HCT116 (cell line): ENCODE results near the gene FGF14. TPM values are rescaled to one million over a fixed set of nuclear protein-coding genes. Genes with fewer than 3 reads are reported as not detected.

ENCODE experiments used
- ATAC-seq: fragments of 200-7000 bp; cut with Tn5 transposase; 2 replicates; pipeline ENCODE4 v1.9.1; 2020; ENCODE audit warnings: mild to moderate bottlenecking, moderate library complexity
- BruUV-seq: library from RNA; stranded (reverse); fragments of 400-500 nt; replicated peaks from 2 replicates; lab custom pipeline; 2021; lab: Mats Ljungman, UMichigan
- CTCF ChIA-PET: fragments of 300-600 bp; sonication (Branson Sonifier 250); formaldehyde crosslinking; loops from one replicate; lab custom pipeline; 2021; ENCODE audit warnings: antibody characterized with exemption; lab: Charles Lee
- POLR2A ChIA-PET: fragments of 300-600, 350-600 bp; sonication (Branson Sonifier 250); formaldehyde crosslinking; loops from one replicate; lab custom pipeline; 2021; ENCODE audit warnings: antibody characterized with exemption; lab: Charles Lee
- RAD21 ChIA-PET, 2 experiments: fragments of 300-600 bp; sonication (Branson Sonifier 250); formaldehyde crosslinking; loops; one replicate each; lab custom pipeline; 2023; ENCODE audit warnings: low total read pairs in 2 of 2; ENCODE audit not compliant: uncharacterized antibody in 2 of 2, unreplicated experiment in 2 of 2, low non-redundant PET in 1 of 2; lab: Charles Lee
- DNase-seq: peaks from one replicate; pipeline ENCODE4 v3.0.0-alpha.2; 2010; ENCODE audit warnings: low read depth, low spot score
- H2AFZ ChIP-seq: fragments of 200-600 bp; shearing (Covaris generic), sonication (generic); 2 replicates; pipeline ENCODE4 v1.6.1; 2017; ENCODE audit warnings: low read depth, mixed run types, mixed read lengths, antibody characterized with exemption, low read length; ENCODE audit not compliant: poor library complexity, severe bottlenecking
- H3K27ac ChIP-seq: 2 replicates; pipeline ENCODE4 v1.5.1; 2012; ENCODE audit warnings: low read depth, low read length
- H3K27me3 ChIP-seq: fragments of 200-600 bp; sonication (generic); 2 replicates; pipeline ENCODE4 v1.6.1; 2016; ENCODE audit warnings: mixed run types, low read length, mixed read lengths; ENCODE audit not compliant: insufficient read depth
- H3K36me3 ChIP-seq, 2 experiments: fragments of 200-500 bp in 1 of 2; fragments of 200-600 bp in 1 of 2; sonication (Bioruptor generic) in 1 of 2; sonication (generic) in 1 of 2; 2 replicates each; pipeline versions ENCODE4 v1.5.1 to v1.6.1; 2014 to 2016; ENCODE audit warnings: low read length in 2 of 2, inconsistent platforms in 1 of 2, mixed read lengths in 1 of 2, mixed run types in 1 of 2; ENCODE audit not compliant: insufficient read depth in 2 of 2, control insufficient read depth in 1 of 2
- H3K4me1 ChIP-seq, 2 experiments: fragments of 200-600 bp in 1 of 2; sonication (generic) in 1 of 2; 2 replicates each; pipeline versions ENCODE4 v1.5.1 to v1.6.1; 2012 to 2017; ENCODE audit warnings: low read length in 2 of 2, inconsistent platforms in 1 of 2, mild to moderate bottlenecking in 1 of 2, mixed read lengths in 1 of 2, mixed run types in 1 of 2, moderate library complexity in 1 of 2; ENCODE audit not compliant: insufficient read depth in 2 of 2, control insufficient read depth in 1 of 2
- H3K4me2 ChIP-seq: fragments of 200-600 bp; sonication (generic); 2 replicates; pipeline ENCODE4 v1.6.1; 2017; ENCODE audit warnings: mixed run types, low read length, mixed read lengths
- H3K4me3 ChIP-seq, 2 experiments: fragments of 200-600 bp in 1 of 2; sonication (generic) in 1 of 2; replicated peaks in 1 of 2; 2 replicates each; pipeline ENCODE4 v1.5.1; 2011 to 2016; ENCODE audit warnings: low read length in 2 of 2, control low read depth in 1 of 2, low read depth in 1 of 2, mild to moderate bottlenecking in 1 of 2, mixed read lengths in 1 of 2, mixed run types in 1 of 2
- H3K79me2 ChIP-seq: fragments of 200-600 bp; sonication (generic); 2 replicates; pipeline ENCODE4 v1.6.1; 2017; ENCODE audit warnings: mild to moderate bottlenecking, mixed run types, low read length, moderate library complexity, mixed read lengths; ENCODE audit not compliant: insufficient read depth
- H3K9ac ChIP-seq: fragments of 200-600 bp; sonication (generic); 2 replicates; pipeline ENCODE4 v1.6.1; 2016; ENCODE audit warnings: low read length, mixed read lengths
- H3K9me2 ChIP-seq: fragments of 200-600 bp; sonication (generic), shearing (Covaris generic); 2 replicates; pipeline ENCODE4 v1.6.1; 2017; ENCODE audit warnings: mixed run types, mild to moderate bottlenecking, moderate library complexity; ENCODE audit not compliant: insufficient read depth
- H3K9me3 ChIP-seq, 2 experiments: fragments of 200-500 bp in 1 of 2; fragments of 200-600 bp in 1 of 2; sonication (Bioruptor generic) in 1 of 2; sonication (generic) in 1 of 2; 2 replicates each; pipeline ENCODE4 v1.6.1; 2014 to 2017; ENCODE audit warnings: low read length in 2 of 2, mixed read lengths in 2 of 2, inconsistent platforms in 1 of 2, low read depth in 1 of 2, mild to moderate bottlenecking in 1 of 2, mixed run types in 1 of 2, moderate library complexity in 1 of 2; ENCODE audit not compliant: control insufficient read depth in 1 of 2, insufficient read depth in 1 of 2
- H4K20me1 ChIP-seq: fragments of 200-600 bp; sonication (generic), shearing (Covaris generic); 2 replicates; pipeline ENCODE4 v1.6.1; 2017; ENCODE audit warnings: mixed run types, mild to moderate bottlenecking, moderate library complexity; ENCODE audit not compliant: insufficient read depth
- CEBPB ChIP-seq: IDR thresholded peaks from 2 replicates; pipeline ENCODE4 v1.6.1; 2012; ENCODE audit warnings: low read depth
- CTCF ChIP-seq, 3 experiments: fragments of 200-600 bp in 1 of 3; sonication (generic) in 1 of 3; IDR thresholded peaks in 2 of 3; conservative IDR thresholded peaks in 1 of 3; 2 replicates each; pipeline ENCODE4 v1.5.1; 2012 to 2017; ENCODE audit warnings: low read depth in 2 of 3, low read length in 2 of 3, antibody characterized with exemption in 1 of 3, borderline replicate concordance in 1 of 3, control low read depth in 1 of 3, mild to moderate bottlenecking in 1 of 3, mixed read lengths in 1 of 3, mixed run types in 1 of 3, moderate library complexity in 1 of 3; ENCODE audit not compliant: insufficient read depth in 1 of 3
- ELF1 ChIP-seq: IDR thresholded peaks from 2 replicates; pipeline ENCODE4 v1.6.1; 2012; ENCODE audit warnings: low read depth, borderline replicate concordance
- EZH2 ChIP-seq: fragments of 200-600 bp; sonication (generic); IDR thresholded peaks from 2 replicates; pipeline ENCODE4 v1.6.1; 2017; ENCODE audit warnings: antibody characterized with exemption, mixed run types
- EZH2phosphoT487 ChIP-seq: fragments of 200-600 bp; IDR thresholded peaks from 2 replicates; pipeline ENCODE4 v1.6.1; 2018; ENCODE audit warnings: antibody characterized with exemption, borderline replicate concordance
- FOSL1 ChIP-seq: IDR thresholded peaks from 2 replicates; pipeline ENCODE4 v1.6.1; 2012; ENCODE audit warnings: low read depth
- JUND ChIP-seq: IDR thresholded peaks from 2 replicates; pipeline ENCODE4 v1.6.1; 2012
- MAX ChIP-seq: IDR thresholded peaks from 2 replicates; pipeline ENCODE4 v1.6.1; 2012
- POLR2A ChIP-seq: IDR thresholded peaks from 2 replicates; pipeline ENCODE4 v1.7.0; 2011; ENCODE audit warnings: borderline replicate concordance; ENCODE audit not compliant: insufficient read depth, insufficient read length; ENCODE audit errors: extremely low read depth
- POLR2AphosphoS5 ChIP-seq: IDR thresholded peaks from 2 replicates; pipeline ENCODE4 v1.6.1; 2011; ENCODE audit warnings: mild to moderate bottlenecking, low read depth, low read length, moderate library complexity
- RAD21 ChIP-seq: IDR thresholded peaks from 2 replicates; pipeline ENCODE4 v1.6.1; 2012; ENCODE audit warnings: low read depth, mild to moderate bottlenecking
- REST ChIP-seq: IDR thresholded peaks from 2 replicates; pipeline ENCODE4 v1.6.1; 2012; ENCODE audit warnings: low read depth
- SIN3A ChIP-seq: IDR thresholded peaks from 2 replicates; pipeline ENCODE4 v1.6.1; 2012; ENCODE audit warnings: low read depth
- SP1 ChIP-seq: IDR thresholded peaks from 2 replicates; pipeline ENCODE4 v1.6.1; 2012; ENCODE audit warnings: low read depth
- SRF ChIP-seq: IDR thresholded peaks from 2 replicates; pipeline ENCODE4 v1.6.1; 2012; ENCODE audit warnings: low read depth
- TCF7L2 ChIP-seq: IDR thresholded peaks from 2 replicates; pipeline ENCODE4 v1.7.0; 2011; ENCODE audit warnings: borderline replicate concordance, inconsistent platforms; ENCODE audit not compliant: insufficient read depth, insufficient read length; ENCODE audit errors: extremely low read depth
- YY1 ChIP-seq: IDR thresholded peaks from 2 replicates; pipeline ENCODE4 v1.6.1; 2011; ENCODE audit warnings: low read length, low read depth, moderate library complexity, mild to moderate bottlenecking; ENCODE audit not compliant: insufficient replicate concordance; ENCODE audit errors: extremely low read depth
- ZBTB33 ChIP-seq: IDR thresholded peaks from 2 replicates; pipeline ENCODE4 v1.6.1; 2011; ENCODE audit warnings: mild to moderate bottlenecking, low read length, moderate library complexity; ENCODE audit not compliant: insufficient replicate concordance; ENCODE audit errors: extremely low read depth
- ZNF274 ChIP-seq: fragments of 200-500 bp; sonication (Bioruptor generic); IDR thresholded peaks from 2 replicates; pipeline ENCODE4 v1.6.1; 2014; ENCODE audit warnings: mild to moderate bottlenecking, low read depth, low read length, inconsistent platforms
- intact Hi-C: fragments of 100-400 bp; cut with micrococcal nuclease; formaldehyde crosslinking; loops from 2 replicates; pipeline ENCODE4 v1.10.0; 2022
- total RNA-seq: library from RNA; stranded (reverse); gene quantifications from one replicate; pipeline ENCODE4 v1.2.1, GENCODE V29; 2021; ENCODE audit not compliant: unreplicated experiment

Gene FGF14
- total RNA-seq, 1 experiment from 2014 or later: not detected

GRCh38 chr13:101892296-101892695 is 509.6 kb downstream of the FGF14 start:
- CTCF ChIA-PET: no interaction called here
- no peaks in the 10 kb centered on the region for H3K9me2 ChIP-seq
- no TSS peak for BruUV-seq

More at GRCh38 chr13:101892296-101892695, 509.6 kb downstream of the FGF14 start:
- Histone ChIP-seq H3K79me2 (no peaks in the 10 kb centered on the region), H3K9ac (no peak overlapping the region), H3K27me3 (no peaks in the 10 kb centered on the region), H3K4me2 (no peak overlapping the region), H4K20me1 (no peaks in the 10 kb centered on the region), H3K9me3 (peaks cover 0 to 32% of the 10 kb centered on the region in 2 experiments; a peak in 3 of 4 replicates), H3K4me1 (no peaks in the 10 kb centered on the region), H3K4me3 (no peak overlapping the region), H3K27ac (no peak overlapping the region), H3K36me3 (no peaks in the 10 kb centered on the region), H2AFZ (no peak overlapping the region)
- TF ChIP-seq EZH2: no peak
- TF ChIP-seq MAX: no peak
- no peak for TF ChIP-seq ELF1
- TF ChIP-seq YY1: no peak
- no peak for TF ChIP-seq POLR2A
- TF ChIP-seq FOSL1: no peak
- no peak for TF ChIP-seq JUND
- no peak for TF ChIP-seq SRF
- TF ChIP-seq CEBPB: no peak
- no peak for TF ChIP-seq EZH2phosphoT487
- no peak for TF ChIP-seq SIN3A
- TF ChIP-seq RAD21: no peak
- no peak for TF ChIP-seq SP1
- no peak for TF ChIP-seq CTCF (IDR thresholded peaks at IDR 0.05 in 2 of 3, conservative IDR thresholded peaks at IDR 0.05 in 1 of 3; ENCODE audit: borderline replicate concordance in 1 of 3, insufficient read depth in 1 of 3, low read depth in 2 of 3, low read length in 2 of 3)
- no peak for TF ChIP-seq POLR2AphosphoS5
- no peak for TF ChIP-seq TCF7L2
- TF ChIP-seq REST: no peak
- no peak for TF ChIP-seq ZBTB33
- no peak for TF ChIP-seq ZNF274
- no peak for DNase-seq
- intact Hi-C loops: no loop called here
- POLR2A ChIA-PET: no interaction called here
- RAD21 ChIA-PET: no interaction called here
- ATAC-seq: no peak
